ENCODE data around the gene HBA1.

DNA sequence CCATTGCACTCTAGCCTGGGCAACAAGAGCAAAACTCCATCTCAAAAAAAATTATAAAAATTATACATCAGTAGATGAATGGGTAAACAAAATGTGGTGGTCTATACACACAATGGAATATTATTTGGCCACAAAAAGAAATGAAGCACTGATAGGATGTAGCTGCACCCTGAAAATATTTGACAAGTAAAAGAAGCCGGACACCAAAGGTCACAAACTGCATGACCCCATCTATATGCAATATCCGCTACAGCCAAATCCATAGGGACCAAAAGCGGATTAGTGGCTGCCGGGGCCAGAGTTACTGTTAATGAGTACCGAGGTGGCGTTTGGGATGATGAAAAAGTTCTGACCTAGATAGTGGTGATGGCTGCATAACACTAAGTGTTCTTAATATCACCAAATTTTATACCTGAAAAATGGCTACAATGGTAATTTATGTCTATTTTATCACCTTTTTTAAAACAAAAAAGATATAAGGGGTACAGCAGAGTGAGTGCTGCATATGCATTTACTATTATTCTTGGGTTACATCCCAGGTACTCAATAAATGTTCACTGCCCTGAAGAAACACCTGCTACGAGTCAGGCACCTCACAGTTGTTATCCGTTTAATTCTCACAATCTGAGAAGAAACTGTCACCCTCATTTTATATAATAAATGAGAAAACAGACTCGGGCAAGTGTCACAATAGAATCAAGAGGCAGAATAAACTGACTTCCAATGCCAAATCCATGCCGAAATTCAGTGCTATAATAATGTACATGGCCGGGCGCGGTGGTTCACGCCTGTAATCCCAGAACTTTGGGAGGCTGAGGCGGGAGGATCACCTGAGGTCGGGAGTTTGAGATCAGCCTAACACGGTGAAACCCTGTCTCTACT lies 3.0 kb downstream of the HBA1 start:
- TF ChIP-seq, protein P1, sequence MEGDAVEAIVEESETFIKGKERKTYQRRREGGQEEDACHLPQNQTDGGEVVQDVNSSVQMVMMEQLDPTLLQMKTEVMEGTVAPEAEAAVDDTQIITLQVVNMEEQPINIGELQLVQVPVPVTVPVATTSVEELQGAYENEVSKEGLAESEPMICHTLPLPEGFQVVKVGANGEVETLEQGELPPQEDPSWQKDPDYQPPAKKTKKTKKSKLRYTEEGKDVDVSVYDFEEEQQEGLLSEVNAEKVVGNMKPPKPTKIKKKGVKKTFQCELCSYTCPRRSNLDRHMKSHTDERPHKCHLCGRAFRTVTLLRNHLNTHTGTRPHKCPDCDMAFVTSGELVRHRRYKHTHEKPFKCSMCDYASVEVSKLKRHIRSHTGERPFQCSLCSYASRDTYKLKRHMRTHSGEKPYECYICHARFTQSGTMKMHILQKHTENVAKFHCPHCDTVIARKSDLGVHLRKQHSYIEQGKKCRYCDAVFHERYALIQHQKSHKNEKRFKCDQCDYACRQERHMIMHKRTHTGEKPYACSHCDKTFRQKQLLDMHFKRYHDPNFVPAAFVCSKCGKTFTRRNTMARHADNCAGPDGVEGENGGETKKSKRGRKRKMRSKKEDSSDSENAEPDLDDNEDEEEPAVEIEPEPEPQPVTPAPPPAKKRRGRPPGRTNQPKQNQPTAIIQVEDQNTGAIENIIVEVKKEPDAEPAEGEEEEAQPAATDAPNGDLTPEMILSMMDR (conservative IDR thresholded peaks at IDR 0.05 in 1 of 2, IDR thresholded peaks at IDR 0.05 in 1 of 2; ENCODE audit: extremely low read depth in 1 of 2, insufficient read depth in 1 of 2, low read depth in 1 of 2, low read length in 2 of 2), result no peak
- TF ChIP-seq EZH2 (IDR thresholded peaks at IDR 0.05; ENCODE audit: borderline replicate concordance, low read length), result no peak
